Esophagus squamous epithelium (tissue), 4 donors: ENCODE measurements around the gene PCSK6.

ENCODE experiments used
- POLR2A ChIP-seq, 4 donors: fragments of 450-650 bp; IDR thresholded peaks; one replicate each; pipeline ENCODE4 v1.6.1; 2017; ENCODE audit warnings: antibody characterized with exemption in 4 of 4, mild to moderate bottlenecking in 4 of 4, moderate library complexity in 3 of 4
- TF ChIP-seq, protein P1 (sequence below), 6 experiments: fragments of 450-650 bp in 4 of 6; fragments of 200-600 bp in 2 of 6; sonication (generic) in 2 of 6; IDR thresholded peaks; one replicate each; pipeline ENCODE4 v1.5.1; 2016 to 2019; ENCODE audit warnings: antibody characterized with exemption in 6 of 6, mild to moderate bottlenecking in 4 of 6, moderate library complexity in 4 of 6

DNA sequence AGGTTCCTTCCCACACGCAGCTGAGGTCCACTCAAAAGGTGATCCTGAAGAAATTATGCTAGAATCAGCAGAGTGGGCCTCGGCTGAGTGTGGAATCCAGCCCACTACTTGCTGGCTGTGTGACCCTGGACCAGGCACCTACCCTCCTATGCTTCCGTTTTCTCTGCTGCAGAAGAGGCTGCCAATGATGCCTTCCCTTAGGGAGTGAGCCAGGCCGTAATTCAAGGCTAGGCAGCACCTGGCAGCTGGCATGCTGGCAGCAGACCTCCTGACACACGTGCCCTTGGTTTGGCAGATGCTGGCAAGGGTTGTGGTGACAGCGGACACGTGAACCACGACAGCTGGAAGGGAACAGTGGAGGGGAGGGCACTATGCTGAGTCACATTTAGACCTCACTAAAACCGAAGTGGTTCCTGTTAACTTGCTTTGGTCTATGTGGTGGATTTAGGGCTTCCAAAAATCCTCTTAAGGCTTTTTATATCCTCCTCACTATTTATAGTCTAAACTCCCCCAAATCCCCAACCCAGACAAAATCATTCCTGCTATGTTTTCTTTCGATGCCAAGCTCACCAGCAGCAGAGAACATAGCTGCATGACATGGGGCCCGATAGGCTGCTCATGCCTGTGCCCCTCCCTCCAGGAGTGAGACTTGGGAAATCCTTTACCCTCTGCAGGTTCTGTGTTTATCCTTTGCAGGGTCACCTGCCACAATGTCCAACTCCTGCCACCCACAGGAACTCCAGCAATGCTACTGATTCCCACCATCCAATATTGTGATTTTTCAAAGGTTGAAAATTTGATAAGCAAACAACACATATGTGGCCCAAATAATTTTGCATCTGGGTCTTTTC is 10.6 kb upstream of the PCSK6 start:
- TF ChIP-seq, protein P1, sequence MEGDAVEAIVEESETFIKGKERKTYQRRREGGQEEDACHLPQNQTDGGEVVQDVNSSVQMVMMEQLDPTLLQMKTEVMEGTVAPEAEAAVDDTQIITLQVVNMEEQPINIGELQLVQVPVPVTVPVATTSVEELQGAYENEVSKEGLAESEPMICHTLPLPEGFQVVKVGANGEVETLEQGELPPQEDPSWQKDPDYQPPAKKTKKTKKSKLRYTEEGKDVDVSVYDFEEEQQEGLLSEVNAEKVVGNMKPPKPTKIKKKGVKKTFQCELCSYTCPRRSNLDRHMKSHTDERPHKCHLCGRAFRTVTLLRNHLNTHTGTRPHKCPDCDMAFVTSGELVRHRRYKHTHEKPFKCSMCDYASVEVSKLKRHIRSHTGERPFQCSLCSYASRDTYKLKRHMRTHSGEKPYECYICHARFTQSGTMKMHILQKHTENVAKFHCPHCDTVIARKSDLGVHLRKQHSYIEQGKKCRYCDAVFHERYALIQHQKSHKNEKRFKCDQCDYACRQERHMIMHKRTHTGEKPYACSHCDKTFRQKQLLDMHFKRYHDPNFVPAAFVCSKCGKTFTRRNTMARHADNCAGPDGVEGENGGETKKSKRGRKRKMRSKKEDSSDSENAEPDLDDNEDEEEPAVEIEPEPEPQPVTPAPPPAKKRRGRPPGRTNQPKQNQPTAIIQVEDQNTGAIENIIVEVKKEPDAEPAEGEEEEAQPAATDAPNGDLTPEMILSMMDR (IDR thresholded peaks at IDR 0.05) = no peak
- TF ChIP-seq POLR2A (IDR thresholded peaks at IDR 0.05) = no peak
